LNCaP clone FGC (cell line): Measurements from ENCODE around the gene MORC1.

Experiments used
- DNase-seq: peaks from one replicate; pipeline ENCODE4 v3.0.0-alpha.2; 2011; ENCODE audit warnings: low read depth
- H3K4me3 ChIP-seq: 2 replicates; pipeline ENCODE4 v1.5.1; 2011; ENCODE audit warnings: mild to moderate bottlenecking, low read depth, low read length, control low read depth
- CTCF ChIP-seq: IDR thresholded peaks from 2 replicates; pipeline ENCODE4 v1.5.1; 2012; ENCODE audit warnings: mild to moderate bottlenecking; ENCODE audit not compliant: control insufficient read depth, insufficient read depth; ENCODE audit errors: extremely low read depth

The MORC1 gene

GRCh38 chr3:109035082-109035481, 82.9 kb downstream of the MORC1 start:
- no peak for DNase-seq
- no peak overlapping the region for H3K4me3 ChIP-seq
- TF ChIP-seq CTCF: no peak

GRCh38 chr3:109033000-109033660, 84.8 kb downstream of the MORC1 start:
- TF ChIP-seq CTCF: no peak
- DNase-seq: no peak
- H3K4me3 ChIP-seq: no peak overlapping the region

- no peak for TF ChIP-seq CTCF
- DNase-seq: no peak
- H3K4me3 ChIP-seq: no peak overlapping the region
These were observed 89.2 kb downstream of the MORC1 start for GRCh38 chr3:109028753-109029152.

- DNase-seq: no peak
- no peak overlapping the region for H3K4me3 ChIP-seq
- TF ChIP-seq CTCF: no peak
These were observed 91.1 kb downstream of the MORC1 start for GRCh38 chr3:109026821-109027220.

GRCh38 chr3:109025896-109026295, 92.0 kb downstream of the MORC1 start:
- no peak overlapping the region for H3K4me3 ChIP-seq
- no peak for TF ChIP-seq CTCF
- DNase-seq: no peak

GRCh38 chr3:109023656-109024254, 94.2 kb downstream of the MORC1 start:
- no peak overlapping the region for H3K4me3 ChIP-seq
- peak; percentile 10 for DNase-seq
- TF ChIP-seq CTCF: peak; percentile 82

- no peak overlapping the region for H3K4me3 ChIP-seq
- no peak for TF ChIP-seq CTCF
- DNase-seq: no peak
These were observed 94.8 kb downstream of the MORC1 start for GRCh38 chr3:109023167-109023566.
